GM12878 (cell line): ENCODE results near the gene ARHGAP6. TPM values are rescaled to one million over a fixed set of nuclear protein-coding genes. Genes with fewer than 3 reads are reported as not detected.

ENCODE experiments used
- ATAC-seq: fragments of 200-7000 bp; cut with Tn5 transposase; 3 replicates; pipeline ENCODE4 v1.9.1; 2020; ENCODE audit warnings: mild to moderate bottlenecking, moderate library complexity
- BruUV-seq: library from RNA; stranded (reverse); fragments of 400-500 nt; replicated peaks from 2 replicates; lab custom pipeline; 2021; lab: Mats Ljungman, UMichigan
- CTCF ChIA-PET: fragments of 300-600 bp; sonication (Branson Sonifier 250); formaldehyde crosslinking; extraction: SDS; loops from one replicate; lab custom pipeline; 2021; ENCODE audit warnings: inconsistent platforms; lab: Yijun Ruan, JAX
- POLR2A ChIA-PET: fragments of 350-600 bp; formaldehyde crosslinking; extraction: SDS; loops from one replicate; lab custom pipeline; 2021; ENCODE audit warnings: inconsistent platforms; lab: Charles Lee
- RAD21 ChIA-PET: fragments of 300-600 bp; sonication (Branson Sonifier 250); formaldehyde crosslinking; loops from one replicate; lab custom pipeline; 2023; ENCODE audit warnings: antibody characterized with exemption; ENCODE audit not compliant: unreplicated experiment; lab: Charles Lee
- SMC1A ChIA-PET: fragments of 300-600 bp; sonication (Branson Sonifier 250); formaldehyde crosslinking; loops from one replicate; lab custom pipeline; 2023; ENCODE audit not compliant: unreplicated experiment, uncharacterized antibody; lab: Charles Lee
- DNase-seq: peaks from one replicate; pipeline ENCODE4 v3.0.0-alpha.2; 2011; ENCODE audit warnings: low read depth, low spot score
- FAIRE-seq: peaks from 3 replicates; lab custom pipeline; 2011; peaks lifted over from hg19 to GRCh38; lab: Jason Lieb, UNC
- H2AFZ ChIP-seq: 2 replicates; pipeline ENCODE4 v1.6.0; 2011; ENCODE audit warnings: low read depth, low read length, control low read depth; ENCODE audit not compliant: control insufficient read depth
- H3K27ac ChIP-seq: 2 replicates; pipeline ENCODE4 v1.5.1; 2011; ENCODE audit warnings: control low read depth; ENCODE audit not compliant: control insufficient read depth, insufficient read depth
- H3K27me3 ChIP-seq, 2 experiments: replicated peaks in 1 of 2; 2 replicates each; pipeline versions ENCODE4 v1.6.0 to v1.6.1; 2011; ENCODE audit warnings: low read length in 1 of 2; ENCODE audit not compliant: control insufficient read depth in 2 of 2, insufficient read depth in 2 of 2
- H3K36me3 ChIP-seq, 2 experiments: 2 replicates each; pipeline ENCODE4 v1.5.1; 2011; ENCODE audit warnings: low read length in 1 of 2; ENCODE audit not compliant: control insufficient read depth in 2 of 2, insufficient read depth in 2 of 2
- H3K4me1 ChIP-seq: 2 replicates; pipeline ENCODE4 v1.6.1; 2011; ENCODE audit warnings: mild to moderate bottlenecking, low read length, moderate library complexity, mixed read lengths; ENCODE audit not compliant: control insufficient read depth, insufficient read depth
- H3K4me2 ChIP-seq: 2 replicates; pipeline ENCODE4 v1.6.0; 2011; ENCODE audit warnings: control low read depth; ENCODE audit not compliant: control insufficient read depth, insufficient read depth
- H3K4me3 ChIP-seq: fragments of 200-600 bp; sonication (generic); 2 replicates; pipeline ENCODE4 v1.5.1; 2016
- H3K79me2 ChIP-seq: 2 replicates; pipeline ENCODE4 v1.6.0; 2011; ENCODE audit warnings: low read length; ENCODE audit not compliant: control insufficient read depth, insufficient read depth
- H3K9ac ChIP-seq: 2 replicates; pipeline ENCODE4 v1.8.0; 2011; ENCODE audit warnings: low read length, control low read depth, mixed read lengths; ENCODE audit not compliant: control insufficient read depth, insufficient read depth
- H3K9me3 ChIP-seq: replicated peaks from 3 replicates; pipeline ENCODE4 v1.5.1; 2011; ENCODE audit warnings: mild to moderate bottlenecking, low read length; ENCODE audit not compliant: control insufficient read depth, insufficient read depth
- H4K20me1 ChIP-seq: 2 replicates; pipeline ENCODE4 v1.6.0; 2011; ENCODE audit not compliant: control insufficient read depth, insufficient read depth
- CTCF ChIP-seq, 3 experiments: IDR thresholded peaks in 2 of 3; conservative IDR thresholded peaks in 1 of 3; 2 replicates each; pipeline ENCODE4 v1.5.1; 2011; ENCODE audit warnings: low read depth in 3 of 3, low read length in 3 of 3, mild to moderate bottlenecking in 3 of 3, control low read depth in 2 of 3, moderate library complexity in 2 of 3, inconsistent platforms in 1 of 3, mixed read lengths in 1 of 3; ENCODE audit not compliant: control insufficient read depth in 2 of 3, insufficient read depth in 1 of 3; ENCODE audit errors: extremely low read depth in 1 of 3
- FOS ChIP-seq: IDR thresholded peaks from 3 replicates; pipeline ENCODE4 v1.6.1; 2011; ENCODE audit warnings: borderline replicate concordance; ENCODE audit not compliant: insufficient read length; ENCODE audit errors: extremely low read depth
- GATAD2B ChIP-seq: fragments of 450-650 bp; conservative IDR thresholded peaks from 2 replicates; pipeline ENCODE4 v1.6.1; 2017; ENCODE audit warnings: low read depth, mild to moderate bottlenecking, moderate library complexity
- SIN3A ChIP-seq: IDR thresholded peaks from 2 replicates; pipeline ENCODE4 v1.6.1; 2012; ENCODE audit warnings: low read depth, low read length, improper control_type of control experiment
- SKIL ChIP-seq: fragments of 450-650 bp; IDR thresholded peaks from 2 replicates; pipeline ENCODE4 v1.6.1; 2017; ENCODE audit warnings: mild to moderate bottlenecking, low read depth, inconsistent platforms; ENCODE audit not compliant: poor library complexity, severe bottlenecking
- SP1 ChIP-seq: IDR thresholded peaks from one replicate; pipeline ENCODE4 v1.6.1; 2011; ENCODE audit warnings: low read depth, low read length
- TCF3 ChIP-seq: IDR thresholded peaks from 2 replicates; pipeline ENCODE4 v1.6.1; 2012; ENCODE audit warnings: low read depth, mild to moderate bottlenecking, low read length, borderline replicate concordance; ENCODE audit not compliant: insufficient read depth
- ZNF274 ChIP-seq: IDR thresholded peaks from one replicate; pipeline ENCODE4 v1.8.0; 2011; ENCODE audit not compliant: insufficient read length, insufficient read depth
- ZNF592 ChIP-seq: fragments of 450-650 bp; IDR thresholded peaks from 2 replicates; pipeline ENCODE4 v1.6.1; 2017; ENCODE audit warnings: mild to moderate bottlenecking, moderate library complexity
- ZZZ3 ChIP-seq: IDR thresholded peaks from 2 replicates; pipeline ENCODE4 v1.6.1; 2011; ENCODE audit warnings: low read depth; ENCODE audit not compliant: control insufficient read depth, insufficient read length
- in situ Hi-C: fragments of 300-500 bp; cut with MboI; formaldehyde crosslinking; loops from 9 replicates; pipeline ENCODE4 v1.14.3; 2018; ENCODE audit warnings: mixed read lengths
- intact Hi-C: fragments of 100-400 bp; cut with micrococcal nuclease; formaldehyde crosslinking; loops from one replicate; pipeline ENCODE4 v1.14.2; 2022; ENCODE audit not compliant: unreplicated experiment
- polyA plus RNA-seq, 11 experiments: library from polyadenylated mRNA; depleted of rRNA in 4 of 11; unstranded in 6 of 11; stranded (reverse) in 5 of 11; fragments of >200 nt; fragmentation: Nextera tagmentation in 4 of 11; fragmentation: Illumina TruSeq in 1 of 11; extraction: Ambion mirVana in 4 of 11; extraction: Trizol in 1 of 11; gene quantifications; 1 replicate in 1 of 11; 2 replicates in 10 of 11; pipeline versions ENCODE4 v1.2.1 to v1.2.3, GENCODE V29; 2011 to 2016; ENCODE audit warnings: inconsistent platforms in 2 of 11, missing spikeins in 2 of 11, low read depth in 1 of 11
- total RNA-seq, 4 experiments: library from RNA; depleted of rRNA in 3 of 4; stranded (reverse); fragments of >200 nt in 3 of 4; fragmentation: Illumina TruSeq in 1 of 4; extraction: Trizol in 1 of 4; gene quantifications; 2 replicates each; pipeline versions ENCODE4 v1.2.1 to v1.2.3, GENCODE V29; 2013 to 2021
- TF ChIP-seq, protein P1 (sequence below): fragments of 450-650 bp; IDR thresholded peaks from 2 replicates; pipeline ENCODE4 v1.6.1; 2017; ENCODE audit warnings: mild to moderate bottlenecking

The ARHGAP6 gene
- total and polyA plus RNA-seq, 10 of the 15 experiments (the other 5 are each of a cell fraction or from before 2014, with no cell fraction given) = 0.20 to 1.8 (median 0.76) TPM

- Histone ChIP-seq H3K79me2 (no peaks in the 10 kb centered on the region), H4K20me1 (no peaks in the 10 kb centered on the region), H3K36me3 (no peaks in the 10 kb centered on the region), H2AFZ (no peak overlapping the region), H3K4me3 (no peak overlapping the region), H3K27me3 (no peaks in the 10 kb centered on the region), H3K4me2 (no peak overlapping the region), H3K4me1 (no peaks in the 10 kb centered on the region), H3K27ac (no peak overlapping the region), H3K9ac (no peak overlapping the region), H3K9me3 (no peaks in the 10 kb centered on the region)
- POLR2A ChIA-PET = no interaction called here
- DNase-seq (no peak), ATAC-seq (no peak), FAIRE-seq (no peak)
- in situ Hi-C loops (no loop called here), intact Hi-C loops (no loop called here)
- CTCF ChIA-PET = no interaction called here
- SMC1A ChIA-PET = interaction anchor here (0.6 kb wide), 1 partner anchor 82 kb away, joined by 3 read pairs; no protein-coding TSS in a partner anchor
- RAD21 ChIA-PET = no interaction called here
- no TSS peak for BruUV-seq
- no peak for TF ChIP-seq SP1
- TF ChIP-seq CTCF (IDR thresholded peaks at IDR 0.05 in 2 of 3, conservative IDR thresholded peaks at IDR 0.05 in 1 of 3; ENCODE audit: control insufficient read depth in 2 of 3, extremely low read depth in 1 of 3, insufficient read depth in 1 of 3, low read depth in 3 of 3, low read length in 3 of 3) = no peak
- no peak for TF ChIP-seq FOS
- no peak for TF ChIP-seq SIN3A
- TF ChIP-seq SKIL = no peak
- TF ChIP-seq ZNF274 = no peak
- TF ChIP-seq GATAD2B = no peak
- TF ChIP-seq ZZZ3 = no peak
- TF ChIP-seq TCF3 = no peak
- TF ChIP-seq ZNF592 = no peak
- TF ChIP-seq, protein P1, sequence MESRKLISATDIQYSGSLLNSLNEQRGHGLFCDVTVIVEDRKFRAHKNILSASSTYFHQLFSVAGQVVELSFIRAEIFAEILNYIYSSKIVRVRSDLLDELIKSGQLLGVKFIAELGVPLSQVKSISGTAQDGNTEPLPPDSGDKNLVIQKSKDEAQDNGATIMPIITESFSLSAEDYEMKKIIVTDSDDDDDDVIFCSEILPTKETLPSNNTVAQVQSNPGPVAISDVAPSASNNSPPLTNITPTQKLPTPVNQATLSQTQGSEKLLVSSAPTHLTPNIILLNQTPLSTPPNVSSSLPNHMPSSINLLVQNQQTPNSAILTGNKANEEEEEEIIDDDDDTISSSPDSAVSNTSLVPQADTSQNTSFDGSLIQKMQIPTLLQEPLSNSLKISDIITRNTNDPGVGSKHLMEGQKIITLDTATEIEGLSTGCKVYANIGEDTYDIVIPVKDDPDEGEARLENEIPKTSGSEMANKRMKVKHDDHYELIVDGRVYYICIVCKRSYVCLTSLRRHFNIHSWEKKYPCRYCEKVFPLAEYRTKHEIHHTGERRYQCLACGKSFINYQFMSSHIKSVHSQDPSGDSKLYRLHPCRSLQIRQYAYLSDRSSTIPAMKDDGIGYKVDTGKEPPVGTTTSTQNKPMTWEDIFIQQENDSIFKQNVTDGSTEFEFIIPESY = no peak
Measured at GRCh38 chrX:11242704-11243103, 423.0 kb downstream of the ARHGAP6 start.
